NCI-H2081 (cell line): ENCODE results near the gene KIF17.

Experiments
- DNase-seq, 2 experiments: peaks; one replicate each; lab custom pipeline; 2025; lab: John Stamatoyannopoulos, UW

The KIF17 gene

GRCh38 chr1:20660847-20661206 is 57.0 kb downstream of the KIF17 start:
- DNase-seq: no peak

GRCh38 chr1:20660363-20660762 is 57.4 kb downstream of the KIF17 start:
- DNase-seq: no peak

GRCh38 chr1:20658166-20658915 is 59.5 kb downstream of the KIF17 start:
- DNase-seq: no peak

GRCh38 chr1:20657024-20657423 is 60.8 kb downstream of the KIF17 start:
- no peak for DNase-seq

- no peak for DNase-seq
Observed at GRCh38 chr1:20654104-20654690, 63.6 kb downstream of the KIF17 start.

GRCh38 chr1:20652300-20652699 is 65.5 kb downstream of the KIF17 start:
- DNase-seq: no peak

GRCh38 chr1:20648946-20649345 is 68.9 kb downstream of the KIF17 start:
- DNase-seq: no peak

- DNase-seq: no peak
Observed at GRCh38 chr1:20648438-20648837, 69.4 kb downstream of the KIF17 start.

- no peak for DNase-seq
Observed at GRCh38 chr1:20645414-20645813, 72.4 kb downstream of the KIF17 start.

- no peak for DNase-seq
Observed at GRCh38 chr1:20644416-20644815, 73.4 kb downstream of the KIF17 start.

- DNase-seq: no peak
Observed at GRCh38 chr1:20643080-20643479, 74.7 kb downstream of the KIF17 start.

GRCh38 chr1:20641975-20642374 is 75.8 kb downstream of the KIF17 start:
- DNase-seq: no peak

GRCh38 chr1:20640183-20640597 is 77.6 kb downstream of the KIF17 start:
- DNase-seq: peak; percentile 31 to 42

- DNase-seq: no peak
Observed at GRCh38 chr1:20636785-20637347, 80.9 kb downstream of the KIF17 start.

GRCh38 chr1:20634594-20635084 is 83.2 kb downstream of the KIF17 start:
- DNase-seq: peak; percentile 26 to 29

- no peak for DNase-seq
Observed at GRCh38 chr1:20634065-20634593, 83.7 kb downstream of the KIF17 start.

- peak; percentile 46 to 65 for DNase-seq
Observed at GRCh38 chr1:20633190-20634064, 84.4 kb downstream of the KIF17 start, which contains the start of gene PINK1. Gene PINK1, plus strand, starts transcription at chr1:20633458. Its CDS starts 91 bp downstream, at chr1:20633549.

- no peak for DNase-seq
Observed at GRCh38 chr1:20632386-20632785, 85.4 kb downstream of the KIF17 start.

GRCh38 chr1:20630729-20631128 is 87.1 kb downstream of the KIF17 start:
- no peak for DNase-seq

- DNase-seq: no peak
Observed at GRCh38 chr1:20626524-20626923, 91.3 kb downstream of the KIF17 start.

- DNase-seq: no peak
Observed at GRCh38 chr1:20626098-20626427, 91.7 kb downstream of the KIF17 start.
